ENCODE results near the gene SMIM12.

Gene SMIM12

DNA sequence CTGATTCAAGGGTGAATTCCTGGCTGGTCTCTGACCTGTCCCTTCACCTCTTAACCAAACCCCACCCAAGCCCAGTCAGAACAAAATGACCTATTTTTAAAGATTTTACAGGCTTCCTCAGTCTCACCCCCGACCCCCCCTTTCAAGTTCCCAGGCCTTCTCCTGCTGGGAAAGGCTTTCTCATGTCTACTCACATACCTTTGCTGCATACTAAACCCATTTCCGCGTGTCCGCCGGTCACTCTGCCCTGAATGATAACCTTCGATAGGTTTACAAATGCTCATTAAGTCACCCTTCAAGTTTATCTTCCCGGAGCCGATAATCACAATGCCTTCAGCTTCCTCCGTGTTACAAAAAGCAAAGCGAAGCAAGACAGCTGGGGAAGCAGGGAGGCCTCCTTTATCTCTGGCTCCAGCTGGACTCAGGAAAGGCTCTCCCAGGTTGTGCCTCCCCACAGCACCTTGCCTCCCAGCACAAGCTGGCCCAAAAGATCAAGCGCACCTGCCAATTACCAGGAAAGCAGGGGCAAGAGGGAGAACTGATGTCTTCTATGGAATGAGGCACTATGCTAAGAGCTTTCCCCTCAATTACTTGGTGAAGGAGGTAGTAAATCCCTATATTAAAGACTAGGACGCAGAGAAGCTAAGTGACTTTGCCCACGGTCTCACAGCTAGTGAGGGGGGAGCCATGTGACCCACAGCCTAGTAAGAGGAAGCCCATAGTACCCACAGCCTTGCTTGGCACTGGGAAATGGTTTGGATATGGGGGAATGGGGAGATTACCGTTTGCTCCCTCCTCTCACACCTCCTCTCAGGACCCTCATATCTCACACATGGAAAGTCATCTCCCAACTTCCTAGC is 15.9 kb downstream of the SMIM12 start:
- DNase-seq (ENCODE audit: low spot score), result no peak
- TF ChIP-seq, protein P1, sequence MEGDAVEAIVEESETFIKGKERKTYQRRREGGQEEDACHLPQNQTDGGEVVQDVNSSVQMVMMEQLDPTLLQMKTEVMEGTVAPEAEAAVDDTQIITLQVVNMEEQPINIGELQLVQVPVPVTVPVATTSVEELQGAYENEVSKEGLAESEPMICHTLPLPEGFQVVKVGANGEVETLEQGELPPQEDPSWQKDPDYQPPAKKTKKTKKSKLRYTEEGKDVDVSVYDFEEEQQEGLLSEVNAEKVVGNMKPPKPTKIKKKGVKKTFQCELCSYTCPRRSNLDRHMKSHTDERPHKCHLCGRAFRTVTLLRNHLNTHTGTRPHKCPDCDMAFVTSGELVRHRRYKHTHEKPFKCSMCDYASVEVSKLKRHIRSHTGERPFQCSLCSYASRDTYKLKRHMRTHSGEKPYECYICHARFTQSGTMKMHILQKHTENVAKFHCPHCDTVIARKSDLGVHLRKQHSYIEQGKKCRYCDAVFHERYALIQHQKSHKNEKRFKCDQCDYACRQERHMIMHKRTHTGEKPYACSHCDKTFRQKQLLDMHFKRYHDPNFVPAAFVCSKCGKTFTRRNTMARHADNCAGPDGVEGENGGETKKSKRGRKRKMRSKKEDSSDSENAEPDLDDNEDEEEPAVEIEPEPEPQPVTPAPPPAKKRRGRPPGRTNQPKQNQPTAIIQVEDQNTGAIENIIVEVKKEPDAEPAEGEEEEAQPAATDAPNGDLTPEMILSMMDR (IDR thresholded peaks at IDR 0.05; ENCODE audit: extremely low read depth, missing control alignments), result no peak

DNA sequence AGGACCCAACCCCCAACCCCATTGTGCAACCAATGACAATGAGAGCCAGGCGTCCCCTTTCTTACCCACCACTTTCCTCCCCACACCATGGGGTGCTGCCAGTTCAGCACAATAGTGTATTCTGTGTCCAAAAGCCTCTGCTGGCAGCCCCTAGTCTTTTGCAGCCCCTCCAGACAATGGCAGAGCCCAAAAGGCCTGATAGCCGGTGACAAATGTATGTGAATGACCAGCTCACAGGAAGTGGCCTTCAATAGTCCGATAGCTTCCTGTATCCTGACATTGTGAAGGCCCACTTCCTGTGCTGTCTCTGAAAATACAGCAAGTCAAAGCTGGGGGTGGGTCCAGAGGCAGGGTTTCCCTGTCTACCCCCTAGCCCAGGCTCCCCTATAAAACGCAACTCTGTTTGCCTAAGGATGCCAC is 16.6 kb downstream of the SMIM12 start:
- no peak for DNase-seq (ENCODE audit: low spot score)
- TF ChIP-seq, protein P1 (IDR thresholded peaks at IDR 0.05; ENCODE audit: extremely low read depth, missing control alignments), result no peak

DNA sequence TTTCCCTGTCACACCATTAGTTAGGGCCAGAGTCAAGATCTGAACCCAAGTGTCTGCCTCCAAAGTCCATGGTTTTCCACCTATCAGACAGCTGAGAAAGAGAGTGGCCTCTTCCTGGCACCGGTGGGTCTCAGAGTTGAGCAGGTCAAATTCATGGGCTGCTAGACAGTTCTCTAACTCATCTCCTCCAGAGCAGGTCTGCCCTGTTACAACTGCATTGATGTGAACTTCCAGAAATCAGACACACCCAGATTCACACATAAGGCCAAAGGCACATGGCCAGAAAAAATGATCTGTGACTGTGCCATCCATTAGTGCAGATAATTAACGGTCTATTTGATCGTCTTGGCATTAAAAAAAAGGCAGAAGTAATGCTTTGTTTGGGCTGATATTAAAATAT is 17.5 kb downstream of the SMIM12 start:
- TF ChIP-seq, protein P1 (IDR thresholded peaks at IDR 0.05; ENCODE audit: extremely low read depth, missing control alignments), result no peak
- DNase-seq (ENCODE audit: low spot score), result no peak

DNA sequence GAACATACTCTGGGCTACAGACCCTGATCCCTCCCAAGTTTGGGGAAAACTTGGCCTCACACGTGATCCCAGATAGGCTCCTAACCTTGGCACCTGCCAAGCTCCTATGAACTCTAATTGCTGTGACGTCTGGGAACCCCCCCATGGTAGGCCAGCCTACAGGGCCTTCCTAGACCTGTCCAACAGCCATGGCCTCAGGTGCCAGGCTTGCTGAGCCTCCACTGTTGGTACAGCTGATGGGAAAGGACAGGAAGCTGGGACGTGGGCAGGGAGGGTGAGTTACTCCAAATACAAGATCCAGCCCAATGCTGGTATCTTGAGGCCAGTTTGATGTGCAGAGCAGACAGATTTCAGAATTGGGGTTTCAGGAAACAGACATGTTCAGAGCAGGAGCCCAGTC is 19.1 kb downstream of the SMIM12 start:
- no peak for DNase-seq (ENCODE audit: low spot score)
- TF ChIP-seq, protein P1 (IDR thresholded peaks at IDR 0.05; ENCODE audit: extremely low read depth, missing control alignments), result no peak

DNA sequence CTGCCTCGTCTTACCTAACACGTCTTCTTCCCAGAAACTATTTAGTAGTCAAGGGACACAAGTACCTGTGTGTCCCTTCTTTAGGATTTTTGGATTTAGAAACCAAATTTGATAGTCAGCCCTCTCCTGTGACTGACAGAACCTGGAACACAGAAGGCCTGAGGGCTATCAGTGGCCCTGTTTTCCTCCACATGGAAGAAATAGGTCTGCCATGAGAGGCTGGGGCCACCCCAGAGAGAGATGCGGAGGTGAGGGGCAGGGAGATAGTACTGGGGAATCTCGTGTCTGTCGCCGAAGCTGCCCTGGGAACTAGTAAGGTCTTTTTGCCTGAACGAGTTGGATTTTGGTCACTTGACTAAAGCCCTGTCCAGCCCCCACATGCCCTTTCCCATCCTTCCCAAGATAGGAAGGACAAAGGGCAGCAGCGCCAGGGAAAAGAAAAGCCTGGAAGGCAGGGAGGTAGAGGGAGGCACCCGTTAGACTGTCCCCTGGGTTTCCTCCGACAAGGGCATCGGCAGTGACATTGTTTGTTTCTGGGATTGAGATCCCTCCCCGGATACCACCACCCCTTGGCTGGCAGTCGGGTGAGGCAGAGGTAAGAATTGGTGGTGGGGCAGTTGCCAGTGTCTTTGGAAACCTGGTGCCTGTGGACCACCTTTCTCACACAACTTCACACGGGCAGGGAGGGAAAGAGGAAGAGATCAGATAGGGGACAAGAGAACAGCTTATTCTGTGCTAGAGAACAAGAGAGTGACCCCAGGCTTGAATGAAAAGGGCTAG is 19.8 kb downstream of the SMIM12 start:
- TF ChIP-seq, protein P1 (IDR thresholded peaks at IDR 0.05; ENCODE audit: extremely low read depth, missing control alignments), result no peak
- DNase-seq (ENCODE audit: low spot score), result no peak

DNA sequence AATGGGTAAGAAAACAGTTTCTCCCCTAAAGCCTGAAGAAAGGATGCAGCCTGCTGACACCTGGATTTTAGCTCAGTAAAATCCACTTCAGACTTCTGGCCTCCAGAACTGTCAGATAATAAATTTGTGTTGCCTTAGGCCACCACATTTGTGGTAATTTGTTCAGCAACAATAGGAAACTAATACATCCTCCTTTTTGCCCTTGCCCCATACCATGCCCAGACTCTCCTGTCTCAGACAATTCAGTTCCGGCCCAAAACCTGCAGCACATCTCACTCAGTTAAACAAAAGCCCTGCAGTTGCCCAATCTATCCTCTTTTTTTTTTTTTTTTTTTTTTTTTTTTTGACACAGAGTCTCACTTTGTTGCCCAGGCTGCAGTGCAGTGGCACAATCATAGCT is 25.8 kb downstream of the SMIM12 start:
- TF ChIP-seq, protein P1 (IDR thresholded peaks at IDR 0.05; ENCODE audit: extremely low read depth, missing control alignments), result no peak
- DNase-seq (ENCODE audit: low spot score), result no peak

DNA sequence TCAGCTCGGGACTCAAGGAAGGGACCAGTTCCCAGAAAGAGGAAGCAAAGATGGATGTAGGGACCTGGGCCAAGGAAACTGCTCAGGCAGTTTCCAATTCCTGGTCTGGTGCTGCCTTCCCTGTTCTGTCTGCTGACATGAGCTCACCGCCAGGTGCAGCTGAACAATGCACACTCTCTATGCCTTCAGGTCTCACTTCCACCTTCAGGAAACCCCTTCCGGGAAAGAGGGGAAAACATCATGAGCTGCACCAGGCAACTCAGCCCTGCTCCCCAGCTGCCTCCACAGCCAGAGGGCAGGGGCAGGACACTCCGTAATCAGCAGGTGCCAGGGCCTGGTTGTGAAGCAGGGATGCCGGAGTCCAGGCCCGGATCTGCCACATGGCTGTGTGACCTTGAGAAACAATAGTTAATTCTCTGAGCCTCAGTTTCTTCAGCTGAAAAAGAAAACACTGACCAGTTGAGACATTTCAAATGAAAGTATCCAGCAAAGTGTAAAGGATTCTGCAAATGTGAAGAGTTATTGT is 27.8 kb downstream of the SMIM12 start:
- TF ChIP-seq, protein P1 (IDR thresholded peaks at IDR 0.05; ENCODE audit: extremely low read depth, missing control alignments), result no peak
- DNase-seq (ENCODE audit: low spot score), result no peak

All from GM20000 (cell line).